Esophagus muscularis mucosa (tissue), 4 donors: ENCODE measurements around the gene CCDC89. TPM values are rescaled to one million over a fixed set of nuclear protein-coding genes. Genes with fewer than 3 reads are reported as not detected.

Experiments
- DNase-seq: peaks from one replicate; pipeline ENCODE4 v3.0.0-alpha.2; 2017; ENCODE audit errors: extremely low spot score
- H3K27ac ChIP-seq, 4 donors: fragments of 200-600 bp; sonication (generic); replicated peaks in 1 of 4; 1 replicate in 3 of 4; 2 replicates in 1 of 4; pipeline ENCODE4 v1.5.1; 2016 to 2019; ENCODE audit warnings: mild to moderate bottlenecking in 1 of 4
- H3K27me3 ChIP-seq, 4 donors: fragments of 200-600 bp; sonication (generic); one replicate each; pipeline versions ENCODE4 v1.5.1 to v1.6.0; 2016 to 2019
- H3K36me3 ChIP-seq, 4 donors: fragments of 200-600 bp; sonication (generic); one replicate each; pipeline ENCODE4 v1.5.1; 2016 to 2019
- H3K4me1 ChIP-seq, 4 donors: fragments of 200-600 bp; sonication (generic); one replicate each; pipeline ENCODE4 v1.5.1; 2016 to 2019
- H3K4me3 ChIP-seq, 4 donors: fragments of 200-600 bp; sonication (generic); 1 replicate in 2 of 4; 2 replicates in 2 of 4; pipeline ENCODE4 v1.5.1; 2016 to 2019; ENCODE audit warnings: mild to moderate bottlenecking in 4 of 4, moderate library complexity in 1 of 4
- H3K9me3 ChIP-seq, 4 donors: fragments of 200-600 bp; sonication (generic); 1 replicate in 3 of 4; 2 replicates in 1 of 4; pipeline ENCODE4 v1.5.1; 2016 to 2019
- EP300 ChIP-seq: sonication (generic); formaldehyde crosslinking; IDR thresholded peaks from one replicate; pipeline ENCODE4 v1.6.1; 2017; ENCODE audit warnings: antibody characterized with exemption
- POLR2A ChIP-seq: fragments of 450-650 bp; IDR thresholded peaks from one replicate; pipeline ENCODE4 v1.6.1; 2017; ENCODE audit warnings: antibody characterized with exemption, moderate library complexity, mild to moderate bottlenecking, low read depth
- POLR2AphosphoS5 ChIP-seq, 2 donors: sonication (generic); formaldehyde crosslinking; IDR thresholded peaks; one replicate each; pipeline ENCODE4 v1.6.1; 2017; ENCODE audit warnings: antibody characterized with exemption in 2 of 2
- WGBS: methylation state at CpG from one replicate; pipeline ENCODE4 v1.1.5; 2018; 5-methylcytosine and 5-hydroxymethylcytosine counted together
- intact Hi-C: fragments of 100-400 bp; cut with DNase I; formaldehyde crosslinking; loops from one replicate; pipeline ENCODE4 v1.15.1; 2023
- total RNA-seq, 4 donors: library from RNA; depleted of rRNA; stranded (reverse); fragments of >200 nt; gene quantifications; one replicate each; pipeline versions ENCODE4 v1.1.0 to v1.2.1, GENCODE V29; 2016
- TF ChIP-seq, protein P1 (sequence below), 3 experiments: fragments of 200-600 bp in 2 of 3; fragments of 450-650 bp in 1 of 3; sonication (generic) in 2 of 3; IDR thresholded peaks; one replicate each; pipeline ENCODE4 v1.5.1; 2017 to 2019; ENCODE audit warnings: antibody characterized with exemption in 3 of 3, mild to moderate bottlenecking in 2 of 3, moderate library complexity in 1 of 3

CCDC89 gene
- total RNA-seq, 4 donors from 2014 or later = 0.83 to 2.9 (median 2.5) TPM

DNA sequence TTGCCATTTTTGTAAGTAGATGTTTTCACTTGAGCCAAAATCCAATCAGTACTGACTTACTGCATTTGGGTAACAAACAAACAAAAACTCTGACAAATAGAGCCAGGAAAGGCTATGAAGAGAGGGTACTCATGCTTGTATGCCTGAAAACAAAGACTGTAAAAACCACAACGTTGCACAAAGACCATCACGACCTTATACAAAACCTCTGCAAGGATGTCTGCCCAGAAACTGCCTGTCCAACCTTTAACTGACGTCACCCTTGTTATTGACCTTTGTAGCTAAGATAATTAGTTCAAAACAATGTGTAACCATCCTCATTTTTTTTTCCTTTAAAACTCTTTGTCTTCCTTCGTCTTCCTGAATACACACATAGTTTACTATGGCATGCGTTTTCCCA, 20.3 kb downstream of the CCDC89 start:
- H3K9me3 ChIP-seq = no peaks in the 10 kb centered on the region
- TF ChIP-seq, protein P1, sequence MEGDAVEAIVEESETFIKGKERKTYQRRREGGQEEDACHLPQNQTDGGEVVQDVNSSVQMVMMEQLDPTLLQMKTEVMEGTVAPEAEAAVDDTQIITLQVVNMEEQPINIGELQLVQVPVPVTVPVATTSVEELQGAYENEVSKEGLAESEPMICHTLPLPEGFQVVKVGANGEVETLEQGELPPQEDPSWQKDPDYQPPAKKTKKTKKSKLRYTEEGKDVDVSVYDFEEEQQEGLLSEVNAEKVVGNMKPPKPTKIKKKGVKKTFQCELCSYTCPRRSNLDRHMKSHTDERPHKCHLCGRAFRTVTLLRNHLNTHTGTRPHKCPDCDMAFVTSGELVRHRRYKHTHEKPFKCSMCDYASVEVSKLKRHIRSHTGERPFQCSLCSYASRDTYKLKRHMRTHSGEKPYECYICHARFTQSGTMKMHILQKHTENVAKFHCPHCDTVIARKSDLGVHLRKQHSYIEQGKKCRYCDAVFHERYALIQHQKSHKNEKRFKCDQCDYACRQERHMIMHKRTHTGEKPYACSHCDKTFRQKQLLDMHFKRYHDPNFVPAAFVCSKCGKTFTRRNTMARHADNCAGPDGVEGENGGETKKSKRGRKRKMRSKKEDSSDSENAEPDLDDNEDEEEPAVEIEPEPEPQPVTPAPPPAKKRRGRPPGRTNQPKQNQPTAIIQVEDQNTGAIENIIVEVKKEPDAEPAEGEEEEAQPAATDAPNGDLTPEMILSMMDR (IDR thresholded peaks at IDR 0.05) = no peak
- no peak for TF ChIP-seq POLR2AphosphoS5 (IDR thresholded peaks at IDR 0.05)
- no peak for TF ChIP-seq POLR2A
- TF ChIP-seq EP300 = no peak
- peak overlapping the region; percentile 94 to 99 (median 96) for H3K27ac ChIP-seq
- peaks cover 25 to 28% (median 26%) of the 10 kb centered on the region in 4 donors for H3K4me1 ChIP-seq
- H3K27me3 ChIP-seq = no peaks in the 10 kb centered on the region
- no peak for DNase-seq
- WGBS = 85% methylated on average over 5 of the region's 5 CpGs
- peaks cover 0 to 4% (median 0%) of the 10 kb centered on the region in 4 donors for H3K36me3 ChIP-seq
- intact Hi-C loops = loop anchor here (2.0 kb wide), 1 partner anchor 37 kb away; the partner anchor contains the start of gene TMEM126B
- peak overlapping the region in 1 of 4 donors; percentile 90 for H3K4me3 ChIP-seq

DNA sequence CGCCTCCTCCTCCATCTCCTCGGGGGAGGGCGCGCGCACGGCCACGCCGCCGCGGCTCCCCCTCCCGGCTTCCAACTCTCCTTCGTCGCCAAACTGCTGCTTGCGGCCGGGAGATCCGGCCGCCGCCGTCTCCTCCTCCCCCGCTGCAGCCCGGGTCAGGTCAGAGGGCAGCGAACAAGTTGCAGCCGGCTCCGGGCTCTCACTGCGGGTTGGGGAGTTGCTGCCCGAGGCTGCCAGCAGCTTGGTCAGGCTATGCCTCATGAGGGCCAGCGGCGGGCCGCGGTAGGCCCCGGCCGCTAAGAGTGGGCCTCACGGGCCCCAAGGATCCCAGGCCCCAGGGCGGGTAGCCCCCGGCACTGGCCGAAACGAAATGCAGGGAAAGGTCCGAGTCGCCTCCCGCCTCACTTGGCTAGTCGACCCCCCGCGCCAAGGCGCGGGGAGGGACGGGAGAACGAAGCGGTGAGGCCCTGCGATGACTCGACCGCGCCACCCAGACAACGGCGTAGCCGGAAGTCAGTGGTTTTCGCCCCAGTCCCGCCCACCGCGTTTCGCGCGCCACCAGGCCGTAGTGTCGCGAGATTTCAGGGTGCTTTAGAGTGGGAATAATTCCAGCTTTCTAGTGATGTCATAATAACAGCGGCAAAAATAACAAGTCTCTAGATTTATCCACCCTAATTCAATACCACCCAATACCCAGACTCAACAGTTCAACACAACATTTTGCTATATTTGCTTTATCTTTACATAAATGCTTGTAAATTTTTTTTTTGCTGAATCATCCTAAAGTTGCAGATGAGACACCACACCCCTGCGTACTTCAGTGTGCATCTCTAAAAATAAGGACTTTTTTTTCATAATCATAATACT, 21.1 kb downstream of the CCDC89 start, which contains the start of gene CREBZF:
Gene CREBZF (minus strand): TSS at position 515 of the 867 bp plus-strand sequence. CDS start 254 bp downstream, at position 261.
- Histone ChIP-seq H3K36me3 (peaks cover 0 to 11% (median 4%) of the 10 kb centered on the region in 4 donors), H3K9me3 (no peaks in the 10 kb centered on the region), H3K4me1 (peaks cover 34 to 36% (median 35%) of the 10 kb centered on the region in 4 donors), H3K4me3 (peak within 1 kb of the TSS; percentile 82 to 90 (median 86)), H3K27ac (peak within 1 kb of the TSS; percentile 94 to 99 (median 96)), H3K27me3 (no peaks in the 10 kb centered on the region)
- TF ChIP-seq POLR2AphosphoS5 (IDR thresholded peaks at IDR 0.05) (peak; percentile 96 to 99), POLR2A (peak; percentile 94), EP300 (no peak)
- TF ChIP-seq, protein P1 (IDR thresholded peaks at IDR 0.05) = no peak
- DNase-seq = peak; percentile 98
- under 1% methylated on average over 35 of the region's 67 CpGs for WGBS
- intact Hi-C loops = loop anchor here (2.0 to 5.0 kb wide), 2 partner anchors 36 to 68 kb away; partner anchors contain the start of gene TMEM126B

DNA sequence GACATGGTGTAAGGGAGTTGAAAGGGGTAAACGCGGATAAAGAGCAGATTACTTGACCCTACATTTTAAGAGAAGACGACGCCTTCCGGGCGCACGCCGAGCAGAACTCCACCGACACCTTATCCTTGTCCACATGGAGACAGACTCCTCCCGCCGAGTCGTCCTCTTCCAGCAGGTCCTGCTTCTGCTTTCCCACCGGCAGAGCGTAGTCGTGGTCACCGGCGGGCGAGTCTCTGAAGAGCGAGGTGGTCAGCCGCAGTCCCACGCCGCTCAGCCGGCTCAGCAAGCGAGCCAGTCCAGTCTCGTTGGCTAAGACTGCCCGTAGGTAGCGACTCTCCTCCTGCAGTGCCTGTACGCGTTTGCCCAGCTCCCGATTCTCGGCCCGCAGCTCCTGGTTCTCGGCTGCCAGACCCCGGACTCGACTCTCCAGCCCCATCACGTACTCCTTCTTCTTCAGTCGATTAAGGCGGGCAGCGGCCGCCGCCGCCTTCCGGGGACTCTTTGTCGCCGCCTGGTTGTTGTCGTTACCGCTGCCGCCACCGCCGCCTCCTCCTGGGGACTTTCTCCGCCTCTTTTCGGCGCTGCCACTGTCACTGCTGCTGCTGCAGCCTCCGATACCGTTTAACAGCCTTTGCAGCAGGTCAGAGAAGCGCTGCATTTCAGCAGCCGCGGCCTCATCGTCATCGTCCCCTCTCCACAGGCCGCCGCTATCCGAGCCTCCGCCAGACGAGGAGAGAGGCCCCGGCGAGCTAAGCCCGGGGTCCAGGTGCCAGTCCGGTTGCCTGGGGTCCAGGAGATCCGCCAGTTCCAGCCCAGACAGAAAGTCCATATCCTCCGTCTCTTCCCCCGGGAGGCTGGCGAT, 22.0 kb downstream of the CCDC89 start:
- Histone ChIP-seq H3K27me3 (no peaks in the 10 kb centered on the region), H3K36me3 (peaks cover 0 to 20% (median 8%) of the 10 kb centered on the region in 4 donors), H3K4me3 (peak overlapping the region; percentile 82 to 90 (median 86)), H3K4me1 (peaks cover 43 to 45% (median 43%) of the 10 kb centered on the region in 4 donors), H3K9me3 (no peaks in the 10 kb centered on the region), H3K27ac (peak overlapping the region; percentile 94 to 99 (median 96))
- WGBS = under 1% methylated on average over 41 of the region's 73 CpGs
- TF ChIP-seq POLR2AphosphoS5 (IDR thresholded peaks at IDR 0.05) = peak in 1 of 2 donors; percentile 50
- TF ChIP-seq, protein P1 (IDR thresholded peaks at IDR 0.05) = peak; percentile 46 to 63 (median 62)
- no peak for TF ChIP-seq EP300
- TF ChIP-seq POLR2A = no peak
- peak; percentile 96 for DNase-seq
- intact Hi-C loops = loop anchor here (2.0 to 5.0 kb wide), 2 partner anchors 35 to 67 kb away; partner anchors contain the start of gene TMEM126B

DNA sequence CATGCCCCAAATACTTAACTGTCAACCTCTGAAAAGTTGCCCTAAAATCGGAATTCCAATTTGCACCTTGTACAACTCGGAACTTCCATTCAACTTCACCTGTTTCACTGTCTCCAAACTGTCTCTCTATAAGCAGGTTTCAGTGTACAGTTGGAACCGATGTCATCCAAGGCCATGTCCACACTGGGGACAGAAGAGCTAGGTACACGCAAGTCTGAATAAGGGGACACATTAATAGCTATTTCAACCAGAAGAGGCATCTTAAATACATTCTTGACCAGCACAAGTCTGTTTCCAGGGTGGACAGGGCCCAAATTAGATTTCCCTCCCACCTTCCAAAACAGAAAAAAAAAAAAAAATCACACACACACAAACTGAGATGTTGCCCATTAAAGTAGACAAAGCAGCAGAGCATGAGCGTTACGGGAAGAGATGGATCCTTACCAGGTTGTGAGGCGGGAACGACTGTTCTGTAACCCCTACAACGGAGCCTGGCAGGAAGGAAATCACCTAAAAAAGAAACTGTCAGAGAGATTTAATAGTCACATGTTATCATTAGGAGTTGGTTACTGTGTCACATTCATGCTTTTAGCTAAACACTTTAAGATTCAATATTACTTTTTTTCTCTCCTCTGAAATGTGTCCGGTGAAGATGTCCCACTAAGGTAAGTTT, 22.8 kb downstream of the CCDC89 start:
- peaks cover 0 to 23% (median 11%) of the 10 kb centered on the region in 4 donors for H3K36me3 ChIP-seq
- peak overlapping the region; percentile 94 to 99 (median 96) for H3K27ac ChIP-seq
- no peak for DNase-seq
- H3K4me1 ChIP-seq = peaks cover 43 to 51% (median 50%) of the 10 kb centered on the region in 4 donors
- H3K27me3 ChIP-seq = no peaks in the 10 kb centered on the region
- intact Hi-C loops = loop anchor here (5.0 kb wide), 1 partner anchor 66 kb away; no protein-coding TSS in a partner anchor
- H3K4me3 ChIP-seq = peak overlapping the region; percentile 82 to 90 (median 86)
- no peak for TF ChIP-seq EP300
- TF ChIP-seq, protein P1 (IDR thresholded peaks at IDR 0.05) = no peak
- TF ChIP-seq POLR2A = no peak
- TF ChIP-seq POLR2AphosphoS5 (IDR thresholded peaks at IDR 0.05) = no peak
- WGBS = 0% methylated on average over 10 of the region's 10 CpGs
- no peaks in the 10 kb centered on the region for H3K9me3 ChIP-seq
